ENCODE data around the gene PLAC9. TPM values are rescaled to one million over a fixed set of nuclear protein-coding genes. Genes with fewer than 3 reads are reported as not detected.
A peak's percentile ranks its signal among the peaks of the same experiment; 100 is the strongest.

The PLAC9 gene
- total RNA-seq, 1 donor from 2014 or later, result 23.2 TPM

GRCh38 chr10:80156216-80156615 lies 23.7 kb downstream of the PLAC9 start:
- intact Hi-C loops (cut with micrococcal nuclease), result loop anchor here (5.0 kb wide), 1 partner anchor 51 kb away; the partner anchor contains the start of gene ANXA11
- no peak for ATAC-seq
- DNase-seq, result no peak

GRCh38 chr10:80157561-80157960 lies 25.0 kb downstream of the PLAC9 start:
- intact Hi-C loops (cut with micrococcal nuclease), result loop anchor here (5.0 kb wide), 1 partner anchor 50 kb away; the partner anchor contains the start of gene ANXA11
- DNase-seq (no peak), ATAC-seq (no peak)

- DNase-seq (no peak), ATAC-seq (peak; percentile 16)
- intact Hi-C loops (cut with micrococcal nuclease), result loop anchor here (5.0 kb wide), 1 partner anchor 49 kb away; the partner anchor contains the start of gene ANXA11
Measured at GRCh38 chr10:80158126-80158525, 25.6 kb downstream of the PLAC9 start.

- ATAC-seq (peak; percentile 93), DNase-seq (peak; percentile 91)
- intact Hi-C loops (cut with micrococcal nuclease), result loop anchor here (5.0 kb wide), 1 partner anchor 49 kb away; the partner anchor contains the start of gene ANXA11
Measured at GRCh38 chr10:80158598-80159127, 26.1 kb downstream of the PLAC9 start.

- ATAC-seq, result peak; percentile 3
- intact Hi-C loops (cut with micrococcal nuclease), result loop anchor here (5.0 kb wide), 1 partner anchor 48 kb away; the partner anchor contains the start of gene ANXA11
Measured at GRCh38 chr10:80159166-80159873, 26.8 kb downstream of the PLAC9 start.

GRCh38 chr10:80160361-80161320 lies 28.1 kb downstream of the PLAC9 start:
- ATAC-seq (no peak), DNase-seq (no peak)
- intact Hi-C loops (cut with micrococcal nuclease), result no loop called here

More at GRCh38 chr10:80159166-80159873, 26.8 kb downstream of the PLAC9 start:
- no peak for DNase-seq

- intact Hi-C loops (cut with micrococcal nuclease), result no loop called here
- ATAC-seq, result no peak
- no peak for DNase-seq
Measured at GRCh38 chr10:80161321-80162083, 29.0 kb downstream of the PLAC9 start.

GRCh38 chr10:80163741-80164341 lies 31.3 kb downstream of the PLAC9 start:
- intact Hi-C loops (cut with micrococcal nuclease), result no loop called here
- ATAC-seq, result no peak
- no peak for DNase-seq

- DNase-seq (no peak), ATAC-seq (no peak)
- intact Hi-C loops (cut with micrococcal nuclease), result no loop called here
Measured at GRCh38 chr10:80164596-80164995, 32.1 kb downstream of the PLAC9 start.

- intact Hi-C loops (cut with micrococcal nuclease), result no loop called here
- ATAC-seq (peak; percentile 23), DNase-seq (no peak)
Measured at GRCh38 chr10:80165173-80165572, 32.6 kb downstream of the PLAC9 start.

- no peak for ATAC-seq
- intact Hi-C loops (cut with micrococcal nuclease), result no loop called here
- no peak for DNase-seq
Measured at GRCh38 chr10:80166581-80167470, 34.3 kb downstream of the PLAC9 start.

- no peak for DNase-seq
Measured at GRCh38 chr10:80167471-80168161, 35.1 kb downstream of the PLAC9 start.

GRCh38 chr10:80168162-80168511 lies 35.6 kb downstream of the PLAC9 start:
- ATAC-seq (peak; percentile 27), DNase-seq (no peak)
- intact Hi-C loops (cut with micrococcal nuclease), result no loop called here

More at GRCh38 chr10:80167471-80168161, 35.1 kb downstream of the PLAC9 start:
- ATAC-seq, result peak; percentile 29
- intact Hi-C loops (cut with micrococcal nuclease), result no loop called here

- intact Hi-C loops (cut with micrococcal nuclease), result no loop called here
- DNase-seq (no peak), ATAC-seq (peak; percentile 12)
Measured at GRCh38 chr10:80168679-80169380, 36.3 kb downstream of the PLAC9 start.

GRCh38 chr10:80170026-80170425 lies 37.5 kb downstream of the PLAC9 start:
- intact Hi-C loops (cut with micrococcal nuclease), result no loop called here
- DNase-seq (no peak), ATAC-seq (no peak)

GRCh38 chr10:80170641-80171040 lies 38.1 kb downstream of the PLAC9 start:
- intact Hi-C loops (cut with micrococcal nuclease), result no loop called here
- DNase-seq (no peak), ATAC-seq (no peak)
